Mesodermal cell (in vitro differentiated cells): ENCODE measurements around the gene CAMK2D.
"Not testable (repeated sequence)": the region's sequence is repeated elsewhere in the genome, so short reads cannot be mapped to it uniquely, and the experiment has no call there.

Experiments used
- H3K27ac ChIP-seq: 2 replicates; pipeline ENCODE4 v1.7.0; 2013; ENCODE audit warnings: mild to moderate bottlenecking, low read depth, low read length, moderate library complexity; ENCODE audit not compliant: severe bottlenecking
- H3K36me3 ChIP-seq: 2 replicates; pipeline ENCODE4 v1.7.1; 2013; ENCODE audit warnings: mild to moderate bottlenecking, low read length, moderate library complexity; ENCODE audit not compliant: control insufficient read depth, insufficient read depth
- H3K4me1 ChIP-seq: one replicate; pipeline ENCODE4 v1.7.1; 2013; ENCODE audit warnings: mild to moderate bottlenecking, low read length; ENCODE audit not compliant: insufficient read depth, control insufficient read depth, poor library complexity, severe bottlenecking
- H3K4me3 ChIP-seq: 2 replicates; pipeline ENCODE4 v1.7.0; 2013; ENCODE audit warnings: low read length, control low read depth, mild to moderate bottlenecking; ENCODE audit not compliant: insufficient read depth, poor library complexity, severe bottlenecking; ENCODE audit errors: extremely low read depth
- H3K9me3 ChIP-seq: 2 replicates; pipeline ENCODE4 v1.7.1; 2013; ENCODE audit warnings: mild to moderate bottlenecking, low read length, moderate library complexity; ENCODE audit not compliant: control insufficient read depth
- WGBS, 2 experiments: methylation state at CpG; one replicate each; pipeline ENCODE4 v1.1.5; 2013; ENCODE audit warnings: missing lambda C conversion rate in 2 of 2; ENCODE audit not compliant: insufficient coverage in 2 of 2; 5-methylcytosine and 5-hydroxymethylcytosine counted together

The CAMK2D gene

GRCh38 chr4:113763923-113764322, 2.4 kb upstream of the CAMK2D start:
- H3K27ac ChIP-seq, H3K9me3 ChIP-seq, H3K4me3 ChIP-seq, H3K36me3 ChIP-seq, H3K4me1 ChIP-seq: not testable (repeated sequence)
- WGBS, 2 experiments, result 89 to 97% methylated on average over 8 to 10 of the region's 12 CpGs

- Histone ChIP-seq H3K4me1 (peaks cover 5% of the 10 kb centered on the region), H3K9me3 (no peaks in the 10 kb centered on the region), H3K27ac (peak overlapping the region; percentile 96), H3K4me3 (peak overlapping the region; percentile 81), H3K36me3 (no peaks in the 10 kb centered on the region)
- 11 to 21% methylated on average over 2 of the region's 6 CpGs for WGBS, 2 experiments
Observed at GRCh38 chr4:113763029-113763285, 1.4 kb upstream of the CAMK2D start.

- peak overlapping the region; percentile 96 for H3K27ac ChIP-seq
- no peaks in the 10 kb centered on the region for H3K9me3 ChIP-seq
- H3K4me1 ChIP-seq, result peaks cover 5% of the 10 kb centered on the region
- H3K4me3 ChIP-seq, result peak overlapping the region; percentile 81
- WGBS, 2 experiments, result 0 to 2% methylated on average over 26 to 27 of the region's 38 CpGs
- no peaks in the 10 kb centered on the region for H3K36me3 ChIP-seq
Observed at GRCh38 chr4:113762186-113763028, 869 bp upstream of the CAMK2D start.

GRCh38 chr4:113760795-113761619, 531 bp downstream of the CAMK2D start:
- peak overlapping the region; percentile 96 for H3K27ac ChIP-seq
- peak overlapping the region; percentile 81 for H3K4me3 ChIP-seq
- peaks cover 9% of the 10 kb centered on the region for H3K4me1 ChIP-seq
- H3K9me3 ChIP-seq, result no peaks in the 10 kb centered on the region
- no peaks in the 10 kb centered on the region for H3K36me3 ChIP-seq
- WGBS, 2 experiments, result 0 to 1% methylated on average over 40 to 42 of the region's 64 CpGs

- no peaks in the 10 kb centered on the region for H3K9me3 ChIP-seq
- H3K4me3 ChIP-seq, result peak overlapping the region; percentile 81
- WGBS, 2 experiments, result 0 to 2% methylated on average over 6 to 9 of the region's 22 CpGs
Observed at GRCh38 chr4:113760094-113760794, 1.3 kb downstream of the CAMK2D start.

GRCh38 chr4:113759696-113760093, 1.8 kb downstream of the CAMK2D start:
- peak overlapping the region; percentile 81 for H3K4me3 ChIP-seq
- no peak overlapping the region for H3K27ac ChIP-seq
- 0% methylated on average over 1 of the region's 4 CpGs; no CpG with 5 or more reads in 1 of the 2 experiments for WGBS, 2 experiments
- no peaks in the 10 kb centered on the region for H3K9me3 ChIP-seq
- no peaks in the 10 kb centered on the region for H3K36me3 ChIP-seq
- peaks cover 14% of the 10 kb centered on the region for H3K4me1 ChIP-seq

More at GRCh38 chr4:113760094-113760794, 1.3 kb downstream of the CAMK2D start:
- no peaks in the 10 kb centered on the region for H3K36me3 ChIP-seq
- no peak overlapping the region for H3K27ac ChIP-seq
- H3K4me1 ChIP-seq, result peaks cover 14% of the 10 kb centered on the region

GRCh38 chr4:113758372-113758771, 3.2 kb downstream of the CAMK2D start:
- WGBS, 2 experiments, result 82 to 89% methylated on average over 3 of the region's 6 CpGs
- H3K9me3 ChIP-seq, result no peaks in the 10 kb centered on the region
- H3K4me3 ChIP-seq, result peak overlapping the region; percentile 81
- H3K36me3 ChIP-seq, result no peaks in the 10 kb centered on the region
- H3K4me1 ChIP-seq, result peaks cover 14% of the 10 kb centered on the region
- no peak overlapping the region for H3K27ac ChIP-seq

GRCh38 chr4:113757486-113757885, 4.1 kb downstream of the CAMK2D start:
- Histone ChIP-seq H3K9me3 (no peaks in the 10 kb centered on the region), H3K36me3 (no peaks in the 10 kb centered on the region), H3K4me3 (no peak overlapping the region), H3K27ac (no peak overlapping the region), H3K4me1 (peaks cover 14% of the 10 kb centered on the region)
- 100% methylated on average over 1 of the region's 3 CpGs for WGBS, 2 experiments

- no CpG with 5 or more reads among the region's 1 CpG for WGBS, 2 experiments
- peaks cover under 1% of the 10 kb centered on the region for H3K36me3 ChIP-seq
- H3K27ac ChIP-seq, result peak overlapping the region; percentile 20
- no peaks in the 10 kb centered on the region for H3K9me3 ChIP-seq
- no peak overlapping the region for H3K4me3 ChIP-seq
- H3K4me1 ChIP-seq, result peaks cover 14% of the 10 kb centered on the region
Observed at GRCh38 chr4:113756005-113756410, 5.5 kb downstream of the CAMK2D start.

- H3K27ac ChIP-seq, result no peak overlapping the region
- no peak overlapping the region for H3K4me3 ChIP-seq
- peaks cover 3% of the 10 kb centered on the region for H3K4me1 ChIP-seq
- WGBS, 2 experiments, result 83 to 100% methylated on average over 1 of the region's 1 CpG
- peaks cover 4% of the 10 kb centered on the region for H3K36me3 ChIP-seq
- H3K9me3 ChIP-seq, result no peaks in the 10 kb centered on the region
Observed at GRCh38 chr4:113750734-113751133, 10.8 kb downstream of the CAMK2D start.
